ENCODE results near the gene DIS3L.
"Not testable (repeated sequence)": the region's sequence is repeated elsewhere in the genome, so short reads cannot be mapped to it uniquely, and the experiment has no call there.

Gene DIS3L

GRCh38 chr15:66310786-66311185 lies 17.4 kb downstream of the DIS3L start:
- no peak for DNase-seq (ENCODE audit: low spot score)

DNA sequence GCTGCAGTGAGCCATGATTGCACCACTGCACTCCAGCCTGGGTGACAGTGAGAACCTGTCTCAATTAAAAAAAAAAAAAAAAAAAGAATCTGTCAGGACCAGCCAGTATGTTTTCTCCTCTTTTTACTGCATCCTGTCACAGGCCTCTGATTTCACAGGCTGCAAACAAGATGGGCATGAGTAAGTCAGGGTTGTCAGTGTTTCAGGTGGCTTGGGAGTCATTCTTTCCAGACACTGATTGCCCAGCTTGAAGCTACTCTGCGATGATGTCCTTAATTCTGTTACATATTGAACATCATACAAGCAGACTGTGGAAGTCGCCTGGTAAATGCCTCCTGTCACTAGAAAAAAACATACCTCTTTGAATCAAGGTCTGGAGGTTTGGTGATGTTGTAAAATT lies 18.8 kb downstream of the DIS3L start:
- DNase-seq (ENCODE audit: low spot score) = no peak

DNA sequence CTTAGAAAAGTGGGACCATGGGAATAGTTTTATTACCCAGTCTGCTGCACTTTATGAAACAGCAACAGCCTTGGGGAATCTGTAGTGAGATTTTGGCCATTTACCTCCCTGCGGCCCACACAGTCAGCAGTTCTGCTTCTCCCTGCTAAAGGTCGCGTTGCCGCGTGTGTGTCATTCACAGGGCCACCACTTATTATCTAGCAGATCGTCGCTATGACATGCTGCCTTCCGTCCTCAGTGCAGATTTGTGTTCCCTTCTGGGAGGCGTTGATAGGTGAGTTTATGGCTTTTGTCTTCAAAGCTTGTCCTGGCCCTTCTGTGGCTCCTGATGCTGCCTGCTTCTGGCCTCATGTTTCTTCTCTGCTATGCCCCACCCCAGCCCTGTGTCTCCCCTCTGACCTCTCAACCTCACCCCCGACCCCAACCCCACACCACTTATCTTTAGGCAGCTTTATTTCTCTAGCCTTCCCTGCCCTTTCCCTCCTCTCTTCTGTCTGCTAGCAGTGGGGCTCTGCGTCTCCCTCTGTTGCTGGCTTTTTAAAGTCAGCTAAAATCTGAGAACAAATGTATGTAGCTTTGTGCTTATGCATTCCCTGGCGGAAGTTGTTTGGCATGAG lies 30.1 kb downstream of the DIS3L start:
- DNase-seq (ENCODE audit: low spot score) = no peak

- no peak for DNase-seq (ENCODE audit: low spot score)
These were observed 32.7 kb downstream of the DIS3L start for GRCh38 chr15:66326051-66326450.

- no peak for DNase-seq (ENCODE audit: low spot score)
These were observed 34.4 kb downstream of the DIS3L start for GRCh38 chr15:66327736-66328135.

- no peak for DNase-seq (ENCODE audit: low spot score)
These were observed 35.4 kb downstream of the DIS3L start for GRCh38 chr15:66328771-66329170.

GRCh38 chr15:66348530-66348929 lies 55.2 kb downstream of the DIS3L start:
- not testable (repeated sequence) for DNase-seq (ENCODE audit: low spot score)

DNA sequence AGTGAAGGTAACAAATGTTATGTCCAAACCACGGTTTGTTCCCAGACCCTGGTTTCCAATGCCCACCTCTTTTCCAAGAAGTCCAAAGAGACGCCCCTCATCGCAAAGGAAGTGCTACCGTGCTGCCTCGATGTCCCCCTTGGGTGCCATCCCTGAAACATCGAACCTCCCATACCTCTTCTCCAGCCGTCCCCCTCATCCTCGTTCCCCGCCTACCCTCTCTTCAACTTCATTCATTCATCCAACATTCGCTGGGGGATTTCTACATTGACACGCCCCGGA lies 62.6 kb downstream of the DIS3L start:
- DNase-seq (ENCODE audit: low spot score) = no peak

GRCh38 chr15:66356359-66357236 lies 63.2 kb downstream of the DIS3L start, which contains the start of gene TIPIN:
TIPIN (minus strand) TSS chr15:66356685; CDS start chr15:66352947, 3,738 bp downstream.
- peak; percentile 96 for DNase-seq (ENCODE audit: low spot score)

- no peak for DNase-seq (ENCODE audit: low spot score)
These were observed 66.4 kb downstream of the DIS3L start for GRCh38 chr15:66359740-66360139.

DNA sequence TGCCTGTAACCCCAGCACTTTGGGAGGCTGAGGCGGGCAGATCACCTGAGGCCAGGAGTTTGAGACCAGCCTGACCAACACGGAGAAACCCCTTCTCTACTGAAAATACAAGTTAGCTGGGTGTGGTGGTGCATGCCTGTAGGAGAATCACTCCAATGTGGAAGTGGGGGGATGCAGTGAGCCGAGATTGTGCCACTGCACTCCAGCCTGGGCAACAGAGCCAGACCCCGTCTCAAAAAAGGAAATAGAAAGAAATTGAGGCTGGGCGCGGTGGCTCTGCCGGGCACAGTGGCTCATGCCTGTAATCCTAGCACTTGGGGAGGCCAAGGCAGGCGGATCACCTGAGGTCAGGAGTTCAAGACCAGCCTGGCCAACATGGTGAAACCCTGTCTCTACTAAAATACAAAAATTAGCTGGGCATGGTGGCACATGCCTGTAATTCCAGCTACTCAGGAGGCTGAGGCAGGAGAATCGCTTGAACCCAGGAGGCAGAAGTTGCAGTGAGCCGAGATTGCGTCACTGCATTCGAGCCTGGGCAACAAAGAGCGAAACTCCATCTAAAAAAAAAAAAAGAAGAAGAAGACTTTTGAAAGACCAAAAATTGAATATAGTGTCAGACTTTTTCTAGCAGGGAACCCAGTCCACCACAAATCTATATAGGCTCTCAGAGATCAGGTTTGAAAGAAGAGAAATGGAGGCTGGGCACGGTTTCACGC lies 68.5 kb downstream of the DIS3L start:
- not testable (repeated sequence) for DNase-seq (ENCODE audit: low spot score)

DNA sequence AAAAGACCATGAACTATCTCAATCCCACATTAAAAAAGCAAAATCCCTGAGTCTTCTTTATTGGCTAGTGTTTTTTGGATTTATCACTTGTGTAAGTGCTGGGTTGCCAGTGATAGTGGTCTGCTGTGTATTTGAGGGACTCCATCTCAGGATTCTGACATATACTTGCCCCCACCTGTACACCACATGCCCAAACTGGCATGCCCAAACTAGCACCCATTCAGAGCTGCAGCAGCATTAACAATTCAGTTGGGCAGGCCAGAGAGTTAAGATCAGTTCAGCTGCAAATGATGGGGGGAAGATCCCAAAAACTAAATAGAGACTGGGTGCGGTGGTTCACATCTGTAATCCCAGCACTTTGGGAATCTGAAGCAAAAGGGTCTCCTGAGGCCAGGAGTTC lies 69.4 kb downstream of the DIS3L start:
- DNase-seq (ENCODE audit: low spot score) = no peak

- no peak for DNase-seq (ENCODE audit: low spot score)
These were observed 71.7 kb downstream of the DIS3L start for GRCh38 chr15:66364944-66365528.

- DNase-seq (ENCODE audit: low spot score) = no peak
These were observed 76.6 kb downstream of the DIS3L start for GRCh38 chr15:66369773-66370651.

- DNase-seq (ENCODE audit: low spot score) = no peak
These were observed 80.8 kb downstream of the DIS3L start for GRCh38 chr15:66374179-66374578.

GRCh38 chr15:66378814-66379430 lies 85.6 kb downstream of the DIS3L start:
- no peak for DNase-seq (ENCODE audit: low spot score)

DNA sequence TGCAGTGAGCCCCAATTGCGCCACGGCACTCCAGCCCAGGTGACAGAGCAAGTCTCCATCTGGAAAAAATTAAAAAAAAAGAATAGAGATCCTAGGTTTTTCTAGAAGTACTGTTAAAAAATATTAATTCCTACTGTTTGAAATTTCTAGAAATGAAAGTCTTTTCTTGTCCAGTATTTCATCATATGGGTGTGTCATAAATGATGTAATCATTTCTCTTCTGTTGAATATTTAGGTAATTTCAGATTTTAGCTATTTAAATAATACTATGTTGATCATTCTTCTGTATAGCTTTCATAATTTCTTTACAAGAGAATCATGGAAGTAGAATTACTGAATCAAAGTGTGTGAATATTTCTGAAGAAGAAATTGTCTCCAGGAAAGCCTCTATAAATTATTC lies 88.0 kb downstream of the DIS3L start:
- DNase-seq (ENCODE audit: low spot score) = not testable (repeated sequence)

Measured in left forelimb (tissue), 1 donor.